Type B pancreatic cell (in vitro differentiated cells): Measurements from ENCODE around the gene DAZL. TPM values are rescaled to one million over a fixed set of nuclear protein-coding genes. Genes with fewer than 3 reads are reported as not detected.

Source experiments
- DNase-seq: peaks from one replicate; pipeline ENCODE4 v3.0.0; 2021; ENCODE audit warnings: mixed read lengths; ENCODE audit not compliant: unreplicated experiment; ENCODE audit errors: extremely low spot score
- H3K27ac Mint-ChIP-seq: 2 replicates; pipeline ENCODE4 v1.8.0; 2021; ENCODE audit warnings: mild to moderate bottlenecking, mixed read lengths
- H3K27me3 Mint-ChIP-seq: 2 replicates; pipeline ENCODE4 v1.8.0; 2021; ENCODE audit warnings: mixed read lengths
- H3K36me3 Mint-ChIP-seq: 2 replicates; pipeline ENCODE4 v1.8.0; 2021; ENCODE audit warnings: mixed read lengths
- H3K4me1 Mint-ChIP-seq: one replicate; pipeline ENCODE4 v1.8.0; 2021; ENCODE audit warnings: mixed read lengths; ENCODE audit not compliant: unreplicated experiment
- H3K4me3 Mint-ChIP-seq: 2 replicates; pipeline ENCODE4 v1.8.0; 2021; ENCODE audit warnings: mild to moderate bottlenecking, mixed read lengths
- H3K9me3 Mint-ChIP-seq: 2 replicates; pipeline ENCODE4 v1.8.0; 2021; ENCODE audit warnings: mixed read lengths
- CTCF ChIP-seq: fragments of 200-600 bp; sonication (generic); conservative IDR thresholded peaks from 2 replicates; pipeline ENCODE4 v1.5.0; 2021; ENCODE audit warnings: antibody characterized with exemption, mild to moderate bottlenecking
- total RNA-seq: library from RNA; stranded (reverse); gene quantifications from 2 replicates; pipeline ENCODE4 v1.2.1, GENCODE V29; 2021; ENCODE audit warnings: low replicate concordance

DAZL gene
- total RNA-seq, 1 donor from 2014 or later: not detected

- TF ChIP-seq CTCF: no peak
- no peak for DNase-seq
Measured at GRCh38 chr3:16543242-16543864, 61.9 kb downstream of the DAZL start.

GRCh38 chr3:16538507-16538906 lies 66.7 kb downstream of the DAZL start:
- H3K36me3 Mint-ChIP-seq: no peaks in the 10 kb centered on the region
- no peak for DNase-seq
- H3K27ac Mint-ChIP-seq: no peak overlapping the region
- peaks cover 25% of the 10 kb centered on the region for H3K4me1 Mint-ChIP-seq
- H3K9me3 Mint-ChIP-seq: no peaks in the 10 kb centered on the region
- H3K27me3 Mint-ChIP-seq: peaks cover 30% of the 10 kb centered on the region
- TF ChIP-seq CTCF: no peak
- H3K4me3 Mint-ChIP-seq: no peak overlapping the region

More at GRCh38 chr3:16543242-16543864, 61.9 kb downstream of the DAZL start:
- Mint-ChIP-seq H3K27me3 (peaks cover 28% of the 10 kb centered on the region), H3K36me3 (no peaks in the 10 kb centered on the region), H3K4me3 (no peak overlapping the region), H3K4me1 (peaks cover 5% of the 10 kb centered on the region), H3K9me3 (peaks cover 7% of the 10 kb centered on the region), H3K27ac (no peak overlapping the region)

GRCh38 chr3:16536996-16537395 lies 68.2 kb downstream of the DAZL start:
- Mint-ChIP-seq H3K27ac (no peak overlapping the region), H3K27me3 (peaks cover 29% of the 10 kb centered on the region), H3K4me1 (peaks cover 29% of the 10 kb centered on the region), H3K4me3 (no peak overlapping the region), H3K9me3 (no peaks in the 10 kb centered on the region), H3K36me3 (no peaks in the 10 kb centered on the region)
- TF ChIP-seq CTCF: no peak
- no peak for DNase-seq

Other genes with a start within 250 kb of the DAZL start
- 9.8 and 18.3 TPM in 2 replicates for gene RFTN1, start 91.7 kb downstream of the DAZL start, total RNA-seq